NCI-H345 (cell line): ENCODE results near the gene HAT1.
"Not testable (repeated sequence)": the region's sequence is repeated elsewhere in the genome, so short reads cannot be mapped to it uniquely, and the experiment has no call there.

Experiments used
- DNase-seq: peaks from one replicate; lab custom pipeline; 2025; lab: John Stamatoyannopoulos, UW

HAT1 gene

DNA sequence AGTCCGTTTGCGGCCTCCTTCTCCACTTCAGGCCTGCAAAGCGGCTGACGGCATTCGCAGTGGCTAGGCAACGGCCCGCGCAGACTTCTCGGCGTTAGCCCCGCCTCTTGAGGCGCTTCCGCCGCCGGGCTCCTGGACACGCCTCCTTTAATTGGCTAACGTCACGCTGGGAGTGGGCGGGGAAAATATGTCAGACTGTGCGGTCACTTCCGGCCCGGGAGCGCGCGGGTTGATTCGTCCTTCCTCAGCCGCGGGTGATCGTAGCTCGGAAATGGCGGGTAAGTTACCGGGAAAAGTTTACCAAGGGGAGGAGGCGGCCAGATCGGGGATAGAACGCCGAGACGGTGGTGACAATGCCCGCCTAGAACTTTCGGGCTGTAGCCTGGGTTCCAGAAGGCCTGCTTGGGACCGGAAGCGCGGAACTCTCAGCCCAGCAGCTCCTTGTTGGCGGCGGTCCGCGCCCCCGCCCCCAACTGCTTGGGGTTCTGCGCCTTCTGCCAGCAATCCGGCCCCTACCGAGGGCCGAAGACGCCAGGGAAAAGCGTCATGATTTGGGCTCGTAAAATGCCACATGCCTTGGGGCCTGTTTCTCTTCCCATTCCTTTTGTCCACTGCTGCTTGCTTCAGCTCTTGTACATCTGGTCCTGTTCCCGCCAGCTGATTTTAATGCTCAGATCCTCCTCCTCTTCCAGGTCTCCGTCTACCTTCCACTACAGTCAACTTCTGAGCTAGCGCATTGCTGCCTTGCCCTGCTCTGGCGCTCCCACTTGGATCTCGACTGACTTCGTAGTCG is at the start of gene HAT1:
Gene HAT1, plus strand, starts transcription at position 232 of the 793 bp plus-strand sequence. Its CDS starts 40 bp downstream, at position 272.
- peak; percentile 99 for DNase-seq

DNA sequence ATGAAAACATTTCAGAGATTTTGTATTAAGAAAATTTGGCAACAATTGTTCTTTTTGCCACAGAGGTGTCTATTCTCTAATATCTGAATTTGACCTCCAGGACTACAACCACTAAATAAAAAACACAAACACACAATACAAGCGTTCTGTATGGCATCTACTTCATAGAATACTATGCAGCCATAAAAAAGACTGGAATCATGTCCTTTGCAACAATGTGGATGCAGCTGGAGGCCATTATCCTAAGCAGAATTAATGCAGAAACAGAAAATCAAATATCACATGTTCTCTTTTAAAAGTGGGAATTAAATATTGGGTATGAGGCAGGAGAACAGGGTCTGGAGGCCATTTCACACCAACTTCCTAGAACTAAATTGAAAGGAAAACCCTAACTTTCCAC is 47.7 kb upstream of the HAT1 start:
- no peak for DNase-seq

DNA sequence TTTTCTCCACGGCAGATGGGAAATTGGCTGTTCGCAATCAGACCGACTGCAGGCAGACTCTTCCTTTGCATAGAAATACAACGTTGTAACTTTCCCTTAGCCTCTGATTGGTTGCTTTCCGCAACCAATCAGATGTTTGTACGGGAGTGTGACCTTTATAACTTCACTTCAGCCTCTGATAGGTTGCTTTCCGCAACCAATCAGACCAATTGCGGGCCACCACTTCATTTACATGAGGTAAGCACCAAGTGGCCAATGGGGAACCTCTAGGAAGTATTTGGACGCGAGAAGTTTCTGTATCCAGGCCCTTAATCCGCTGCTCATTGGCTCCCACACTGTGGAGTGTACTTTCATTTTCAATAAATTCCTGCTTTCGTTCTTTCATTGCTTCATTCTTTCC is 47.3 kb upstream of the HAT1 start:
- no peak for DNase-seq

DNA sequence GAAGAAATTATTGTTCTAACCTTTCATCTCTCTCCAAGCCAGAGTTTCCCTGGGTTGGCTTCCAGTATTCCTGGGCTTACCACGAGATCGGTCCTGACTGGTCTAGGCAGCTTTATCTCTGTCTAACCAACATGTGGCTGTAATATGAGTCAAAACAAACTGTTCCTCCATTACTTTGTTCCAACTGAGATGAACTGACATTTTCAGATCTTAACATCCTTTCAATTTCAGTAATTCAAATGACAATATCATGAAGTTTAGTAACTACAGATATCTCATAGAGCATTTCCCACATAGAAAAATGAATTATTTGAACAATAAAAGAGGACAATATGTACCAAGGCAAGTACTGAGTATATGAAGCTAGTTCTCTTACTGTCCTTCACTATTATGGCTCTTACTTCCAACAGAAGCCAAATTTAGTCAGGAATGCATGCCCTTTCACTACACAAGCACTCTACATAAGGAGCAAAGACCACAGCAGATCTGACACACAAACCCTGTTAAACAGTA is 43.7 kb upstream of the HAT1 start:
- DNase-seq = peak; percentile 3

GRCh38 chr2:171879865-171880264 is 42.4 kb upstream of the HAT1 start:
- DNase-seq = no peak

- DNase-seq = no peak
Observed at GRCh38 chr2:171880774-171881173, 41.5 kb upstream of the HAT1 start.

DNA sequence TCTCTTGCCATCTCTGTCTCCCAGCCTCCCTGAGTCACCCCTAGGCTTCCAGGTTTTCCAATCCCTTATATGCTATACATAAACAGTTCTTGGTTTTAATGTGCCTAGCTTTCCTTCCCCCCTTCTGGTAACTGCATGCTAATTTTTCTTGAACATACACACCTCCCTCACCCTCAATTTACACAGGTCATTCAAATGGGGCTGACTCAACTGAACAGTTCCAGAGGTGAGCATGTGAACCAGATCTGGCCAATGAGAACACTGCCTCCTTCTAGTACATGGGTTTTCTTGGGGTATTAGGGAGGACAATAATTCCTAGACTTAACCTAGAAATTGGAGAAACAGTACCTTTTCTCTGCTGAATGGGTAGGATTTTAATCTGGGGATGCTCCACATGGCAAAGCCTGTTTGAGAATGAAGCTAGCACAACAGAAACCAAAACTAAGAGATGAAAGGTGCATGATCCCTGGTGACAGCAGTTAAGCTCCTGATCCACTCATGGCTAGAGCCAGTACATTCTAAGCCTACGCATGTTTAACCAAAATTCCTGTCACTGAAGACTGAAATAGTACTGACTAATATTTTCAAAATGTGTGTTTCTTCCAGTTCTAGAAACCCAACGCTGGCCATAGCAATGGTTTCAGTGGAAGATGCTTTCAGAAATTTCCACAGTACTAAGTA is 40.0 kb upstream of the HAT1 start:
- no peak for DNase-seq

DNA sequence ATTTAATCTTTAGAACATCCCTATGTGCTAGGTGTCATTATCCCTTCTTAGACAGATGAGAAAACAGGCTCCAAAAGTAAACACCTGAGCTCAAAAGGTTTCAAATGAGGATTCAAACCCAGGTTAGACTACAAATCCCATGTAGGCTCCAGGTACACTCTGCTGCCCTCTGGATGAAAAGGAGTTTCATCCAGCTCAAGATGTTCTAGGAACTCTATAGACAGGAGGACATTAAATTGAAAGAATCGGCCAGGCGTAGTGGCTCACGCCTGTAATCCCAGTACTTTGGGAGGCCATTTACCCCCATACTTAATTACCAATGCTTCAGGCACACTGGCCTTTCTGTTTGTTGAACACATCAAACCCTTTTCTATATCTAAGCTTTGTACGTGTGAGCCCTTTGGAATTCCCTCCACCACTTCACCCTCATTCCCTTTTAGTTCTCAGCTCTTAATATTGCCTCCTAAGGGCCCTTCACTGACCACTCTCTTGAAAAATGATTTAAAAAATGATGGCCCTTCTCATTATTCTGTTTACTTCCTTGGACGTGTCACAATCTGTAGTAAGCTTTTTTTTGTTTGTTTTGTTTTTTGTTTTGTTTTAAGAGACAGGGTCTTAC is 38.9 kb upstream of the HAT1 start:
- DNase-seq = no peak

DNA sequence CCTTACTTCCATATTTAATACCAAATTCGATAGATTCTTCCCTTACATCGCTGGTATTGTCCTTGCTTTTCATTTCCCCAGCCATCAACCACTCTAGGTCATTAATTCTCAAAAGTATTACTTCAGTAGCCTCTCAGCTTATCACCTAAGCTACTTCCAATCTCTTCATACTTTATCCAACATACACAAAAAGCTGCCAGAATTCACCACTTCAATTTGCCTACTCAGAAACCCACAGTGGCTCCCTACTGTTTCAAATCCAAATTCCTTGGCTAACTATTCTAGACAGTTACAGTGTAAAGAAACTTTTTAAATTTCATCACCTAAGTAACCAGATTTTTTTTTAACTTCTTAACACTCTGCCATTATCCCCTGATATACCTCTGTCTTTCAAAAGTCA is 32.9 kb upstream of the HAT1 start:
- DNase-seq = no peak

DNA sequence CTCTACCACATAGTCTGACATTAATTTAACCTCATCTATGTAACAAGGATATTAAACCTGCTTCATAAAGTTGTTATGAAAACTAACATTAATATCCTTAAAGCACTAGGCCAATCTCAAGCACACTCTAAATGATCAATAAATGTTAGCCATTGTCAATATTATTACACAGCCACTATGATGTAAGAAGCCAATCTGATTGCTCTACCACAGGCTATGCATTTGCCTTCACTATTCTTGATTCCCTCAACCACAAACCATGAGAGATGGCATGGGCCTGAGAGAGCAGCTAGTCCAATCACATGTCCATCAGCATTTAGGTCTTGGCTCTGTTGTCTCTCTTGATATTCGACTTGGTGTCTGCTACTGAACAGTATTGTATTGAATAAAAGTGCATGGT is 32.5 kb upstream of the HAT1 start:
- DNase-seq = no peak

- no peak for DNase-seq
Observed at GRCh38 chr2:171893196-171893823, 29.0 kb upstream of the HAT1 start.

DNA sequence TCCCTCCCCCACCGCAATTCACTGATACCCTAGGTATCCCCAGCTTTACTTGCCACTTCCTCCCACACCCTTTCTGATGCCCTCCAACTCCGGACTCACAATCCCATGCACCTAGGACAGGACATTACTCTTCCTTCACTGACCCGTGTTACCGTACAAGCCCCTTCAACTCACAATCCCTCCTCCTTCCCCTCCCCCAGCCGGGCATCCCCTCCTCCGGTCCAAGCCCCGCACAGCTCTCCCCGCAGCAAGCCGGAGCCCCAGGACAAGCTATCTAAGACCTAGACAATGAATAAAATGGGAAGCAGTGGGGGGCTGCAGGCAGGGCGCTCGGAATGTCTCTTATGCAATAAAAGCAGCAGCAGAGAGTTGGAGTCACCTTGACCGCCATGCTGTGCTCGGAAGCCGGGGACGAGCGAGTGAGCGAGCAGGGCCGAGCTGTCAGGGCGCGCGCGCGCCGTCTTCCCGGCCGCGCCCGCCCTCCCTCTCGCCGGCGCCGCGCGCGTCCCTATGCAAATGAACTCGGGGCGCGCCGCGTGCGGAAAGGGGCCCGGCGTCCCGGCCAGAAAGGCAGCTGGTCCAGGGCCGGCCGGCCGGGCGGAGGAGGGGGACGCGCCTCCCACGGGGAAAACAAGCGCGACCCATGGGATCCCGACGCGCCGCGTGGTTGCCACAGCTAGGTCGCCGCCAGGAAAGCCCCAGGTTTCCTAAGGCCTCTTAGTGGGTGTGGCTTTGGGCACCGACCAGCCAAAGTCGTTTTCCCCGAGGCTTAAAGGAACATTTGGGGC is 28.2 kb upstream of the HAT1 start, which contains the start of gene SLC25A12:
Gene SLC25A12, minus strand, starts transcription at position 421 of the 788 bp plus-strand sequence. Its CDS starts 30 bp downstream, at position 391.
- peak; percentile 85 for DNase-seq

DNA sequence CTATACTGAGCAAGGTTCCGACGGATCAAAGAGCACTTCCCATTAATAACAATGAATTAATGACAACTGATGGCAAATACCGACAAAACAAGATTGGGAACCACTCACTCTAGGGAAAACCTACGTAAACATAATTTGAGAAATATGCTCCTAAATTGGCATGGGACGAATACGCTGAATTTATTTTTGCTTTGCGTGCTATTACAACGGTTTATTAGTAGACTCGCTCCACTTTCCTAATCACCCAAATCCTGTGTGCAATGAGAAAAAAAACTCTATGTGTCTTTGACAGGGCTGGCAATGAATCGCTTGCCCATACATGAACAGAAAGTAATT is 27.7 kb upstream of the HAT1 start:
- DNase-seq = no peak

DNA sequence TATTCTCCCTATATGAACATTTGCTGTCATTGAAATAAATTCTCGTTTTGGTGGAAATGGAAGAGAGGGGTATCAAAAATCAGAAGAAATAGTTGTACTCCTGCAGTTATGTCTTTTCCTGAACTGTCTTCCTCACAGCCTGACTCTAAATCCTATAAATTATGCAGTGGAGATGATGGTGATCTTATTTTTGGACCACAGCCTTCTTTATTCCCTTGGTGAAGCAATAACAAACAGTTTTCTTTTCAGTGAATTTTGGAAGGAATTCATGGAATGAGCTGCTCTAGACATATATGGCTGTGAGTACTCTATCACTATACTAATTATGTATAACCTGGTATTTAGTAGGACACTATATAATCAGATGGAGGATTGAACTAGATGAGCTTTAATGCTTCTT is 26.5 kb upstream of the HAT1 start:
- DNase-seq = no peak

DNA sequence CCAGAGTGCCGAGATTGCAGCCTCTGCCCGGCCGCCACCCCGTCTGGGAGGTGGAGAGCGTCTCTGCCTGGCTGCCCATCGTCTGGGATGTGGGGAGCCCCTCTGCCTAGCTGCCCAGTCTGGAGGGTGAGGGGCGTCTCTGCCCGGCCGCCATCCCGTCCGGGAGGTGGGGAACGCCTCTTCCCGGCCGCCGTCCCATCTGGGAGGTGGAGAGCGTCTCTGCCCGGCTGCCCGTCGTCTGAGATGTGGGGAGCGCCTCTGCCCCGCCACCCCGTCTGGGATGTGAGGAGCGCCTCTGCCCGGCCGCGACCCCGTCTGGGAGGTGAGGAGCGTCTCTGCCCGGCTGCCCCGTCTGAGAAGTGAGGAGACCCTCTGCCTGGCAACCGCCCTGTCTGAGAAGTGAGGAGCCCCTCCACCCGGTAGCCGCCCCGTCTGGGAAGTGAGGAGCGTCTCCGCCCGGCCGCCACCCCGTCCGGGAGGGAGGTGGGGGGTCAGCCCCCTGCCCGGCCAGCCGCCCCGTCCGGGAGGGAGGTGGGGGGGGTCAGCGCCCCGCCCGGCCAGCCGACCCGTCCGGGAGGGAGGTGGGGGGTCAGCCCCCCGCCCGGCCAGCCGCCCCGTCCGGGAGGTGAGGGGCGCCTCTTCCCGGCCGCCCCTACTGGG is 22.5 kb upstream of the HAT1 start:
- DNase-seq = not testable (repeated sequence)

DNA sequence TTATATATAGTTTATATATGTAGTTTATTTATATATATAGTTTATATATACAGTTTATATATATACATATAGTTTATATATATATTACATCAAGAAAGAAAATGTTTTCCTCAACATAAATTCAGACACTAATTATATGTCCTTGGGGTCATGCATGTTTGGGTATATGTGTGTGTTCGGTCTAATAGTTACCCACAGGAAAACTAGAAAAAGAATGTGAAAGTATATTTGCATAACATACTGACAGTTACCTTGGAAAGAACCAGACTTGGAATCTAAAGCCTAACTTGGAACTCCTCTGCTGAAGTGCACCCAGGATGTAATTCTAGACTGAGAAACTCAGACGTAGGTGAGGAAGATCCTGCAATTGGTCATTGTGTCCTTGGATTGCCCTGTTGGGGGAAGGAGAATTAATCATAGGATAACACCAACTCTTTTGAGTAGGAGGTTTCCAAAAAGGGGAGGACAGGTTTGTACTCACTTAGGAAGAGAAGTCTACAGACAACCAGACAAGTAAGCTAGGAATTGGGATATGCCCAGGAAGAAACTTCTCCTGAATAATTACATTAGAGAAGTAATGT is 19.3 kb upstream of the HAT1 start:
- DNase-seq = no peak

DNA sequence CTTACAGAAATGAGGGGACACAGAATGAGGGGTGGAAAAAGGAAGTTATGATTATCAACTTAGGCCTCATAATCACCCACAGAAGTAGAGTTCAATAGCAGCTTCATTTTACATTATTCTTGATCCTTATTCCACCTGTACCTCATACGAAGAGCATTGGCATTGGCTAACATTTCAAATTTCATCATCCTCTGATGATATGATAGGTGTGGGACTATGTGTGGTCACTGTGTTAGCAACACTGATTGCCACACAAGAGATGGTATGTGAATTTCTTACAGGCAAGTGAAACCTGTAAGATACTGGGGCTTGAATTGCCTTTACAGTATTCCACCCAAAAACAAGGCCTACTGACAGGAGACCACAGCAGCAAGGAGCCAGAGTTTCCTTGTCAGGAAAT is 14.0 kb upstream of the HAT1 start:
- DNase-seq = no peak

- DNase-seq = no peak
Observed at GRCh38 chr2:171909266-171909665, 13.0 kb upstream of the HAT1 start.

GRCh38 chr2:171910494-171910893 is 11.8 kb upstream of the HAT1 start:
- no peak for DNase-seq

- DNase-seq = no peak
Observed at GRCh38 chr2:171913517-171913916, 8.7 kb upstream of the HAT1 start.

GRCh38 chr2:171919453-171919852 is 2.8 kb upstream of the HAT1 start:
- DNase-seq = no peak
